HG02840 (cell line): ENCODE data around the gene CMTM5.
"Not testable (repeated sequence)": the region's sequence is repeated elsewhere in the genome, so short reads cannot be mapped to it uniquely, and the experiment has no call there.

Experiments used
- ATAC-seq: cut with Tn5 transposase; IDR thresholded peaks from one replicate; pipeline ENCODE4 v1.9.1; 2021; ENCODE audit warnings: mild to moderate bottlenecking, moderate library complexity, moderate number of reproducible peaks; ENCODE audit not compliant: unreplicated experiment, low FRiP score

Gene CMTM5

DNA sequence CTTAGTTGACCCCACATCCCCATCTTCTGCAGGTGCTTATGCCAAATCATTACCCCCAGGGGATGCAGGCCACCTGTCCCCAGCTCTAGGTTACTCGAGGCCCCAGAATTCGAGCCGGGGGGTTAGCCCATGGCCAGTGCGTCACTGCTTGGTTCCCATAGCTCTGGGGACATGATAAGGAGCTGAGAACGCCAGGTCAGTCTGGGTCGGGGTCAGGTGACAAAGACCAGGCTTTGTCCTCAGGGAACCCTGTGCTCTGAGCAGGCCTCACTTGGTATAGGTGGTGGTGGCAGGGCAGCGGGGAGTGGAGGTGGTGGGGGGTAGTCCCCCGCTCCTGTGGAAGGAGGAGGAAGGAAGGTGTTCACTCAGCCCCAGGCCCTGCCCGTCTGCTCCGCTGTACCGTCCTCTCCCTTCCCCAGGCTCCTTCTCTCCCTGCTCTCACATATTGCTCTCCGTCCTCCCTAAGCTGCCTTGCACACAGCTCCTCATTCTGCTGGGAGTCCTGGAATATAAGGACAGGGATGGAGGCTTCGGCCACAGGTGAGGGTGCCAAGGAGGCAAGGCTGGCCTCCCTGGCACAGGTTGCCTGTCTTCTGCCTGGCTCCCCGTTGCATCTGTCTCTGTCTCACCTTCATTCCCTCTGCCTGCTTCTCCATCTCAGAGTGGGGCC, 33.3 kb downstream of the CMTM5 start:
- ATAC-seq: no peak

- no peak for ATAC-seq
Observed at GRCh38 chr14:23411563-23412525, 35.0 kb downstream of the CMTM5 start.

GRCh38 chr14:23413681-23414080, 36.8 kb downstream of the CMTM5 start:
- ATAC-seq: no peak

GRCh38 chr14:23414254-23414653, 37.4 kb downstream of the CMTM5 start:
- no peak for ATAC-seq

DNA sequence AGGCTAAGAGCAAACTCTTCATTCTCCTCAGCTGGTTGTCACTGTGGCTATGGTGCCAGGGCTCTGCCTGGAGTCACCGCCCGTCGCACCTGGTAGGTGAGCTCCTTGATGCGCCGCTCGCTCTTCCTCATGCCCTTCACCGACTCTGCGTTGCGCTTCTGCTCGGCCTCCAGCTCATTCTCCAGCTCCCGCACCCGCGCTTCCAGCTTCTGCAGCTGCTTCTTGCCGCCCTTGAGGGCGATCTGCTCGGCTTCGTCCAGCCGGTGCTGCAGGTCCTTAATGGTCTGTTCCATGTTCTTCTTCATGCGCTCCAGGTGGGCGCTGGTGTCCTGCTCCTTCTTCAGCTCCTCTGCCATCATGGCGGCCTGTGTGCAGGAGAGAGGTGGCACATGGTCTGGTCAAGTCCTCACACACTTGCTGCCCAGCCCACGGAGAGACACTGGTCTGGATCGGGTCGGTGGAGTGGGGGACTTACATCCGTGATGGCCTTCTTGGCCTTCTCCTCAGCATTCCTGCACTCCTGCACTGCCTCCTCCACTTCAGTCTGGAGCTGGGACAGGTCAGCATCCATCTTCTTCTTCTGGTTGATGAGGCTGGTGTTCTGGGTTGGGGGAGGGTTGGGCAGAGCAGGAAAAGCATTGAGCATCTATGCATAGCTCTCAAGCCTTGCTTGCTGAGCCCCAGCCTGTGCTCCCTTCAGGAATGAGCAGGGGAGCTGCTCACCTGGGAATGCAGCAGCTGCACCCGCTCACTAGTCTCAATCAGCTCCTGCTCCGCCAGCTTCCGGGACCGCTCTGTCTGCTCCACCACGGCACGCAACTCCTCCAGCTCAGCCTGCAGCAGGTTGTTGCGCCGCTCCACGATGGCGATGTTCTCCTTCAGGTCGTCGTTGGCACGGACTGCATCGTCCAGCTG, 38.3 kb downstream of the CMTM5 start:
- no peak for ATAC-seq

DNA sequence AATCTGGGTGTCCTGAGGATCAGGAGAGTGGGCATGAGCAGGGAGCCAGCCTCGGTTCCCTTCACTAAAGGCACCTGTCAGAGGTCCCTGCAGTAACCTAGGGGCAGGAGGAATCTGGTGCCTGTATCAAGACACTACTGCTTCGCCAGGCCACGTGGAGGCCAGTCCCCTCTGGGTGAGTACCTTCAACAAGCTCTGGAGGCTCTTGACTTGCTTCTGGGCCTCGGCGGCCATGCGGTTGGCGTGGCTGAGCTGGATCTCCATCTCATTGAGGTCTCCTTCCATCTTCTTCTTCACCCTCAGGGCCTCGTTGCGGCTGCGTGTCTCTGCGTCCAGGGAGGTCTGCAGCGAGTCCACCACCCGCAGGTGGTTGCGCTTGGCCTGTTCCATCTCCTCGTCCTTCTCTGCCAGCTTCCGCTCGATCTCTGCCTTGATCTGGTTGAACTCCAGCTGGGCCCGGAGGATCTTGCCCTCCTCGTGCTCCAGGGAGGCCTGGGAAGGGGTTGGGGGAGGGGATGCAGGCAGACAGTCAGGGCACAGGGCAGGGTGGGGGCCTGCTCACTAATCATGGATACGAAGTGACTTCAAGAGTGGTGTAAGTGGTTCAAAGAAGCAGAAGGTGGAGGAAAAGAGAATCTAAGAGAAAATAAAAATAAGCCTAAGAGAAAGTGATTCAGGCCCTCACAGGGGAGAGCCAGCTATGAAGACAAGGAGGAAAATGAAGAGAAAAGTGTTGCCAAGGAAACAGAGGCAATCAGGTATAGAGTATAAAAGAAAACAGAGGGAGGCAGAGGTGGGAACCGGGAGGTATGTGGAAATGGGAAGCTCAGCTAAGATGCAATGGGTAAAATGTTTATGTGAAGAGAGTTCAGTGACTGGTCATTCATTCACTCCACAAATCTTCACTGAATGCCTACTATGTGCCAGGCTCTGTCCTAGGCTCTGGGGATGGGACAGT, 39.3 kb downstream of the CMTM5 start:
- no peak for ATAC-seq

- ATAC-seq: no peak
Observed at GRCh38 chr14:23416801-23417200, 40.0 kb downstream of the CMTM5 start.

- not testable (repeated sequence) for ATAC-seq
Observed at GRCh38 chr14:23417269-23417668, 40.4 kb downstream of the CMTM5 start.

GRCh38 chr14:23418021-23418420, 41.2 kb downstream of the CMTM5 start:
- no peak for ATAC-seq

GRCh38 chr14:23419646-23420045, 42.8 kb downstream of the CMTM5 start:
- not testable (repeated sequence) for ATAC-seq

DNA sequence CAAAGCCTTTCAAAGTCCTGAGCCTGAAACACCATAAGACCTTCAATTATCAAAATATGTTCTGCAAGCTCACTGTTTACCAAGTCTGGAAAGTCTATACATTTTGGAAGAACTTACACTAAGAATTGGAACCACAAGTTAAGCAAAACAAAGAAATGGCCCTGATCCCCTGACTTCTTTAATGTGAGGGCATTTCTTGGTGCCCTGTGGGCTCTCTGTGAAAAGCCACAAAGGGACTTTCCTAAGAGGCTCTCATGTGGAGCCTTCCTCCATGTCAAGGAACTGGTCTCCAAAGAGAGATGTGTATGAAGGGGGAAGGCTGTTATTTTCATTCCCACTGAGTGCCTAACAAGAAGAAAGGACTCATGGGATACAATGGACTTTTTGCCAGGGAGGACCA, 44.7 kb downstream of the CMTM5 start:
- no peak for ATAC-seq

DNA sequence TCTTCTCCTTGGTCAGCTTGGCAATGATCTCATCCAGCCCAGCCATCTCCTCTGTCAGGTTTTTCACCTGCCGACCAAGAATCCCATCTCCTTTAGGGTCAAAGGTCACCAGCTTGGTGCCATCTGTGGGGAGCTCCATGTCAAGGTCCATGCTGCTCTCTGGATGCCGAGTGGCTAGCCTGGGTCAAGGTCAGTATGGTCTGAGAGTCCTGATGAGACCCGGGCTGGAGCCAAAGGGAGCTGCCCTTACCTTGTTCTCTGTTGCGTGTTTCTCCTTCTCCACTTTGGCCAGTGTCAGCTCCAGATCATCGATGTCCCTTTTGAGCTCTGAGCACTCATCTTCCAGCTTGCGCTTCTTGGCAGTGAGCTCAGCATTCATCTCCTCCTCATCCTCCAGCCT, 46.8 kb downstream of the CMTM5 start:
- no peak for ATAC-seq

DNA sequence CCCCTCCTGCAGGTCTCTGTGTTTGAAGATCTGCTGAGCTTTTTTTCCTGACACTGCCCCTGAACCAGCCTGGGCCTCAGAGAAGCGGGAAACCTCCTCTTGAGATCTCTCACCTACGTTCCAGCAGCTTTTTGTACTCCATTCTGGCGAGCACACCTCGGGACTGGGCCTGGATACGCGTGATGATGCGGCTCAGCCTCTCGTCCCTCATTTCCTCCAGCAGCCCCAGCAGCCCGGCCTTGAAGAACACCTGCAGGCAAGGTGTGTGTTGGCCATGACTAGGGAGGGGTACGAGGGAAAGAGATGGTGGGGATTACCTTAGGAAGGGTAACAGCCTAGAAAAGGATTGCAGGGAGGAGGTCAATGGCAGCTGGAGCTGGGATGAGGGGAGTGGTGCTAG, 48.3 kb downstream of the CMTM5 start:
- no peak for ATAC-seq

GRCh38 chr14:23425798-23426197, 49.0 kb downstream of the CMTM5 start:
- not testable (repeated sequence) for ATAC-seq

GRCh38 chr14:23428686-23429495, 52.0 kb downstream of the CMTM5 start:
- no peak for ATAC-seq
